Measurements from ENCODE around the gene NAXE.
"Not testable (repeated sequence)": the region's sequence is repeated elsewhere in the genome, so short reads cannot be mapped to it uniquely, and the experiment has no call there.

The NAXE gene

GRCh38 chr1:156623946-156624813 is 32.6 kb downstream of the NAXE start:
- DNase-seq = peak in 5 of 14 donors; percentile 30 to 47 (median 43)

- no peak for DNase-seq
Observed at GRCh38 chr1:156624814-156625435, 33.3 kb downstream of the NAXE start.

GRCh38 chr1:156625436-156626078 is 34.0 kb downstream of the NAXE start:
- peak in 10 of 14 donors; percentile 22 to 76 (median 52) for DNase-seq

- no peak for DNase-seq
Observed at GRCh38 chr1:156626079-156626438, 34.5 kb downstream of the NAXE start.

- DNase-seq = peak in 3 of 14 donors; percentile 10 to 21 (median 14)
Observed at GRCh38 chr1:156627313-156627880, 35.8 kb downstream of the NAXE start.

- no peak for DNase-seq
Observed at GRCh38 chr1:156629823-156630449, 38.4 kb downstream of the NAXE start.

- DNase-seq = not testable (repeated sequence)
Observed at GRCh38 chr1:156631152-156631551, 39.6 kb downstream of the NAXE start.

GRCh38 chr1:156632355-156632754 is 40.8 kb downstream of the NAXE start:
- no peak for DNase-seq

GRCh38 chr1:156638189-156638985 is 46.8 kb downstream of the NAXE start:
- peak in 8 of 14 donors; percentile 33 to 77 (median 49) for DNase-seq

GRCh38 chr1:156639601-156640101 is 48.1 kb downstream of the NAXE start:
- DNase-seq = peak in 1 of 14 donors; percentile 30

GRCh38 chr1:156640842-156641706 is 49.5 kb downstream of the NAXE start:
- DNase-seq = peak in 11 of 14 donors; percentile 21 to 78 (median 56)

- DNase-seq = peak in 11 of 14 donors; percentile 33 to 78 (median 56)
Observed at GRCh38 chr1:156641761-156642264, 50.2 kb downstream of the NAXE start, which contains the start of gene BCAN. BCAN (plus strand) TSS chr1:156642117; CDS start chr1:156646055, 3,938 bp downstream.

- DNase-seq = peak in 3 of 14 donors; percentile 33 to 55 (median 48)
Observed at GRCh38 chr1:156642265-156643048, 50.9 kb downstream of the NAXE start.

- DNase-seq = no peak
Observed at GRCh38 chr1:156643049-156643777, 51.6 kb downstream of the NAXE start.

- DNase-seq = peak in 1 of 14 donors; percentile 26
Observed at GRCh38 chr1:156643778-156644092, 52.2 kb downstream of the NAXE start.
